Limb (tissue), 2 donors: ENCODE results near the gene RSAD1.
"Not testable (repeated sequence)": the region's sequence is repeated elsewhere in the genome, so short reads cannot be mapped to it uniquely, and the experiment has no call there.

Source experiments
- DNase-seq, 2 donors: peaks; one replicate each; pipeline ENCODE4 v3.0.0-alpha.2; 2016; ENCODE audit errors: extremely low spot score in 2 of 2

The RSAD1 gene

DNA sequence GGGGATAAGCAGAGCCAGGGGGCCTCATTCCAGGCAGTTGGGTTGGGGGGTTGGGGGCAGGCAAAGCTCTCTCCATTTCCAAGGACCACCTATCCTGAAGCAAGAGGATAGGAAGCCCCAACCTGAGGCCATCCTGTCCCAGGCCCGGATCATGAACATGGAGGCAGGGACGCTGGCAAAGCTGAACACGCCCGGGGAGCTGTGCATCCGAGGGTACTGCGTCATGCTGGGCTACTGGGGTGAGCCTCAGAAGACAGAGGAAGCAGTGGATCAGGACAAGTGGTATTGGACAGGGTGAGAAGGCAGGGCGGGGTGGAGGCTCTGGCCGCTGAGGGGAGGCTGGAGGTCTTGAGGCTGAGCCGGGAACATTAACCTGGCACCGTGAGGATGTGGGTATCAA is 6.4 kb upstream of the RSAD1 start:
- DNase-seq = no peak

DNA sequence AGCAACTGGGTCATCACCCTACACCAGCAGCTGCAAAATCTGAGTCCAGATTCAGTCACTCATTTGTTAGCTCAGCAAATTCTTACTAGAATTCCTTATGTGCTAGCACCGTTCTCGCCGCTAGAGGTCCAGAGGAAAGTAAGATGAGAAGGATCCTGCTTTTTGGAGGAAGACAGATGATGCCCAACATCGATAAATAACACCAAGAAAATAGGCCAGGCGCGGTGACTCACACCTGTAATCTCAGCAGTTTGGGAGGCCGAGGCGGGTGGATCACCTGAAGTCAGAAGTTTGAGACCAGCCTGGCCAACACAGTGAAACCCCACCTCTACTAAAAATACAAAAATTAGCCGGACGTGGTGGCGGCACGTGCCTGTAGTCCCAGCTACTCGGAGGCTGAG is 5.9 kb upstream of the RSAD1 start:
- DNase-seq = peak in 1 of 2 donors; percentile 51

DNA sequence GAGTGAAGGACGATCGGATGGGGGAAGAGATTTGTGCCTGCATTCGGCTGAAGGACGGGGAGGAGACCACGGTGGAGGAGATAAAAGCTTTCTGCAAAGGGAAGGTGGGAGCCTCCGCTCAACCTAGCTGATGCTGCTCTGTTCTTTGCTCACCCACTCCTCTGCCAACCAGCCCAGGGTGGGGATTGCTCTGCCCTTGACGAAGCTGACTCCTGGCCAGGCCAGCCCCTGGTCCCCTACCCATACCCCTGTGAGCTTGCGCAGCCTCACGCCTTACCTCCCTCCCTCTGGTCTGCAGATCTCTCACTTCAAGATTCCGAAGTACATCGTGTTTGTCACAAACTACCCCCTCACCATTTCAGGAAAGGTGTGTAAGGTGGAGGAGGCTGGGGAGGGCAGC is 4.8 kb upstream of the RSAD1 start:
- no peak for DNase-seq

DNA sequence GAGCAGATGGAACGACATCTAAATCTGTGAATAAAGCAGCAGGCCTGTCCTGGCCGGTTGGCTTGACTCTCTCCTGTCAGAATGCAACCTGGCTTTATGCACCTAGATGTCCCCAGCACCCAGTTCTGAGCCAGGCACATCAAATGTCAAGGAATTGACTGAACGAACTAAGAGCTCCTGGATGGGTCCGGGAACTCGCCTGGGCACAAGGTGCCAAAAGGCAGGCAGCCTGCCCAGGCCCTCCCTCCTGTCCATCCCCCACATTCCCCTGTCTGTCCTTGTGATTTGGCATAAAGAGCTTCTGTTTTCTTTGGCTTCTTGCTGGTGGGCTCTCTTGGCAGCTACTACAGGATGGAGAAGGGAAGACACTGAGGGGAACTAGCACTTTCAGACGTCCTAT is 4.1 kb upstream of the RSAD1 start:
- DNase-seq = no peak

DNA sequence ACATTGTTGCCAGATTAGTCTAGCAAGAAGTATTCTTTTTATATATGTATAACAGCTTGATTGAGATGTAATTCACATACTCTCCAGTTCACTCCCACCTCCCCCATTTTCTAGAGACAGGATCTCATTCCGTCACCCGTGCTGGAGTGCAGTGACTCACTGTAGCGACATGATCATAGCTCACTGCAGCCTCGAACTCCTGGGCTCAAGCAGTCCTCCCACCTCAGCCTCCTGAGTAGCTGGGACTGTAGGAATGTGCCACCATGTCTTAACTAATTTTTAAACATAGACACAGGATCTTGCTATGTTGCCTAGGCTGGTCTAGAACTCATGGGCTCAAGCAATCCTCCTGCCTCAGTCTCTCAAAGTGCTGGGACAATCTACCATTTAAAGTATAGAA is 3.3 kb upstream of the RSAD1 start:
- no peak for DNase-seq

DNA sequence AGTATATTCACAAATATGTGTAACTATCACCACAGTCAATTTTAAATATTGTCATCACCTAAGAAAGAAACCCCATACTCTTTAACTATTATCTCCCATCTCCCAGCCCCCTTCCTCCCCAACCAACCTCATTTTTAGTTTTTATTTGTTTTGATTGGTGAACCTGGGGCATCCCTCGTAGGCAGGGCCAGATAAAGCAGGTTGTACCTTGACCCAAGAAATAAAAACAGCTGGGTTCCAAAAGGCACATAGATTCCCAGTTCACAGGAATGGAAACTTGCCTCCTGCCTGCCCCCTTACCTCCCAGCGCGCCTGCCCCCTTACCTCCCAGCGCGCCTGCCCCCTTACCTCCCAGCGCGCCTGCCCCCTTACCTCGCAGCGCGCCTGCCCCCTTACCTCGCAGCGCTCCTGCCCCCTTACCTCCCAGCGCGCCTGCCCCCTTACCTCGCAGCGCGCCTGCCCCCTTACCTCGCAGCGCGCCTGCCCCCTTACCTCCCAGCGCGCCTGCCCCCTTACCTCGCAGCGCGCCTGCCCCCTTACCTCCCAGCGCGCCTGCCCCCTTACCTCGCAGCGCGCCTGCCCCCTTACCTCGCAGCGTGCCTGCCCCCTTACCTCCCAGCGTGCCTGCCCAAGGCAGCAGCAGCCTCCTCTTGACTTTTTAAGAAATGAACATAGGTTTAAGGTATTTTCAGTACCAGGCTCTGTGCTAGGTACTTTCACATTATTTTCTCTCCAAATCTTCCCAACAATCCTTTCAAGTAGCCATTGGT is 2.7 kb upstream of the RSAD1 start:
- DNase-seq = not testable (repeated sequence)

DNA sequence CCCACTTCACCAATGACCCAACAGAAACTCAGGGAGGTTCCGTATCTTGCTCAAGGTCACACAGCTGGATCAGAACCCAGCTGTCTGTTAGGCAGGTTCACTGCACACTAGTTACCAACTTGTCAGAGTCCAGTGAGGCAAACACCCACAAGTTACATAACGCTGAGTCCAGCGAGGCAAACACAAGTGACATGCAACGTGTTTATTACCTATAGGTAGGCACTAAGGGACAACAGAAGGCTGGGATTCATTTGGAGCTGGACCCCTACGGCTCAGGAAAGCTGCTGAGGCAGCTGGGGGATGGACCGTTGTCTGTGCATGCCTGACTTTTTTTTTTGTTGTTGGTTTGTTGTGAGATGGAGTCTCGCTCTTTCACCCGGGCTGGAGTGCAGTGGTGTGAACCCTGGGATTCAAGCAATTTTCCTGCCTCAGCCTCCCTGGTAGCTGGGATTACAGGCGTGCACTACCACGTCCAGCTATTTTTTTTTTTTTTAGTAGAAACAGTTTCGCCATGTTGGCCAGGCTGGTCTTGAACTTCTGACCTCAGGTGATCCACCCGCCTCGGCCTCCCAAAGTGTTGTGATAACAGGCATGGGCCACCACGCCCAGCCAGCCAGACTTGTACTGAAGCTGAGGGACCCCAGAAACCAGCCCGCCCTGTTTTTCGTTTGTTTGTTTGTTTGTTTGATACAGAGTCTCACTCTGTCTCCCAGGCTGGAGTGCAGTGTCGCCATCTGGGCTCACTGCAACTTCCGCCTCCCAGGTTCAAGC is 1.9 kb upstream of the RSAD1 start:
- no peak for DNase-seq

DNA sequence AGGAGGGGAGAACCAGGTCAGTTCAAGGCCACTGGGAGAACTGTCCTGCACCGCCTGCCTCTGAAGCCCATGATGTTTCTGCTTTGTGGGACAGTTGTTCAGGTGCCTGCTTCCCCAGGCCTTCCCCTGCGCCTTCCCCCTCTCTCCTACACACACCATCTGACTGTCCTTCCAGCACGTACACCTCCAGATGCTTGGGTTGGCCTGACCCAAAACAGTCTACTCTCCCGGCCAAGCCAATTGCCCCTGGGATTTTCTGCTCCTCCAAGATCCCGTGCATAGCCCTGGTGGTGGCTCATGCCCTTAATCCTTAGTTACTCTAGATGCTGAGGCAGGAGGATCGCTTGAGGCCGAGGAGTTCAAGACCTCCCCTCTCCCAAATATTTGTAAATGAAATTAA is 684 bp upstream of the RSAD1 start:
- no peak for DNase-seq

DNA sequence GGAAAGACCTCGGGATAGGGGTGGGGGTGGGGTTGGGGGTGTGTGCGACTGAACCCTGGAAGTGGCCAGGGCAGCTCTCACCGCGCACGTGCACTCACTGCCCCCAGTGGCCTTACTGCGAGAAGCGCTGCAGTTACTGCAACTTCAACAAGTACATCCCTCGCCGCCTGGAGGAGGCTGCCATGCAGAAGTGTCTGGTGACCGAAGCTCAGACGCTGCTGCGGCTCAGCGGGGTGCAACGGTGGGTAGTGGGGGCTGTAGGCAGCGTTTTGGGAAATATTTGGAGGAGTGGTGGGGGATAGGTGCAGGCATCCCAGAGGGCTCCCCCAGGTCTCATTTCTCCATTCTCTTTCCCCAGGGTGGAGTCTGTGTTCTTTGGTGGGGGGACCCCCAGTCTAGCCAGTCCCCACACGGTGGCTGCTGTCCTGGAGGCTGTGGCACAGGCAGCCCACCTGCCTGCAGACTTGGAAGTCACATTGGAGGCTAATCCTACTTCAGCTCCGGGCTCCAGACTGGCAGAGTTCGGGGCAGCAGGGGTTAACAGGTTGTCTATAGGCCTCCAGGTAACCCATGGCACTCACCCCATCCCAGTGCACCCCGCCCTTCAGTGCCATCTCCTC is 972 bp downstream of the RSAD1 start:
- DNase-seq = peak; percentile 59 to 82

DNA sequence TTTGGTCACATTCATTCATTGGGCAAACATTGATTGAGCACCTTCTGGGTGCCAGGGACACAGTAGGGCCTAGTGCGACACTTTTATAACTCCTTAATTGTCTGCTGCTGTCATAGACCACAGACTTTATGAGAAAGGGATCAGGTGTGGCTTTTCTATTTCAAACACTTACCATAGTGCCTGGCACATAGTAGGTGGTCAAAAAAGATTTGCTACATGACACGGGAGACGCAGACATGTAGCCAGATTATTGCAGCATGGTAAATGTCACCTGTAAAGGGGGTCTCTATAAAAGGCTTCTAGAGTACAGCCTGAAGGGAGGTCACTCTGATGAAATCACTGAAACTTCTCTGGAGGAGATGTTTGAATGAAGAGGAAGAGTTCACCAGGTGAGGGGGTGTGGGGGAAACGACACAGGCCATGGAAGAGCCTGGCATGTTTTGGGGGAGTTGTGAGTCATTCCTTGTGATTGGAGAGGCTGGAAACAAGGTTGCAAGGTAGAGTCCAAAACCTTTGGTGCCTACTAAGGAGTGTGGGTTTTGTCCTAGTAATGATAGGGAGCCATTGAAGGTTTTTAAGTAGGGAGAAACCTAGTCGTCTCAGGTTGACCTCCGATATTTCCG is 1.6 kb downstream of the RSAD1 start:
- DNase-seq = no peak

DNA sequence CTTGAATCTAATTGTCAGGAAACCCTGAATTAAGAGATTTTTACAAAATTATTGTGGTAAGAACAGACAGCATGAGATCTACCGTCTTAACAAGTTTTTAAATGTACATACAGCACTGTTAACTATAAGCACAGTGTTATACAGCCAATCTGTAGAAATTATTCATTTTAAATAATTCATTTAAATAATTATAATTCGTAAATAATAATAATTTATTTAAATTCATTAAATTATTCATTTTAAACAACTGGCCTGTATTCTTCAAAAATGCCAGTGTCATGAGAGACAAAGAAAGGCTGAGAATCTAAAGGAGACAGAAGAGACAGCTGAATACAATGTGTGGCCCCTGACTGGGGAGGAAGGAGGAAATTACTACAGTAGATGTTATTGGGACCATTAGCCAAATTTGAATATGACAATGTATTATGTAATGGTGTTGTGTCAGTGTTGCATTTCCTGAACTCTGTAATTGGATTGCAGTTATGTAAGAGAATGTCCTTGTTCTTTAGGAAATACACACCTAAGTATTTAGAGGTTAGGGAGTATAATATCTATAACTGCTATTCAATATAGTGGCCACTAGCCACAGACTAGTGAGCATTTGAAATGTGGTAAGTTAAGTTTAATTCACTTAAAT is 2.3 kb downstream of the RSAD1 start:
- DNase-seq = no peak

DNA sequence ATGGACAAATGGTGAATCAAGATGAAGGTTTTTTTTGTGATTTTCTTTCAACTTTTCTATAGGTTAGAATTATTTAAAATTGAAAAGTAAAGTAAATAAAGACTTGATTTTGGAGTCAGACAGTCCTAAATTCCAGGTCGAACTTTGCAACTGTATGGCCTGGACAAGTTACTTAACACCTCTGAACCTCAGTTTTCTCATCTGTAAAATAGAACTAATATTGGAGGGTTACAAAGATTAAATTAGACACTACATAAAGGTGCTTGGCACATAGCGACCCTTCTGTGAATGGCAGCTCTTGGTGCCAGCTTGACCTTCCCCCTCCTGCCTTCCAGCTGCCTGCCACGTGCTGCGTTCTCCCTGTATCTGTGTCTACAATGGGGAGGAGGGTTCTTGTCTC is 3.0 kb downstream of the RSAD1 start:
- DNase-seq = no peak

DNA sequence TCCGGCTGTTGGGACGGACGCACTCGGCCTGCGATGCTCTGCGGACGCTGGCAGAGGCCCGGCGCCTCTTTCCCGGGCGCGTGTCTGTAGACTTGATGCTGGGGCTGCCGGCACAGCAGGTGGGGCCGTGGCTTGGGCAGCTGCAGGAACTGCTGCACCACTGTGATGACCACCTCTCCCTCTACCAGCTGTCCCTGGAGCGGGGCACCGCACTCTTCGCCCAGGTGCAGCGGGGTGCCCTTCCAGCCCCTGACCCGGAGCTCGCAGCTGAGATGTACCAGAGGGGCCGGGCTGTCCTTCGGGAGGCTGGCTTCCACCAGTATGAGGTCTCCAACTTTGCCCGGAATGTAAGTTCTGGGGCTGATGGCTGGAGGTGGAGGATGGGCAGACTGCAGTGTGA is 3.5 kb downstream of the RSAD1 start:
- DNase-seq = no peak

DNA sequence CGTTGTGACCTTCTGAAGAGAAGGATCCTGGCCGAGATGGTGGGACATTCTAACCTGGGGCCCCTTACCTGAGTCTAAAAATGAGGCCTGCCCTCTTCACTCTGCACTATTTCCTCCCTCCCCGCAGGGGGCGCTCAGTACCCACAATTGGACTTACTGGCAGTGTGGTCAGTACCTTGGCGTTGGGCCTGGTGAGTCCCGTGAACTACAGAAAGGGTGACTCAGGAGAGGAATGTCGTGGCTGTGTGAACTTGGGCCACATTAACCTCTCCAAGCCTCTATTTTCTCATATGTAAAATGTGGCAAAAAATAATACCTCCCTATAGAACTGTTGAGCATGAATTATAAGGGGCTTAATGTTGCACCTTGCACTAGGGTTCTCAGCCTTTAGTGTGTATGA is 3.9 kb downstream of the RSAD1 start:
- DNase-seq = peak; percentile 70 to 87

DNA sequence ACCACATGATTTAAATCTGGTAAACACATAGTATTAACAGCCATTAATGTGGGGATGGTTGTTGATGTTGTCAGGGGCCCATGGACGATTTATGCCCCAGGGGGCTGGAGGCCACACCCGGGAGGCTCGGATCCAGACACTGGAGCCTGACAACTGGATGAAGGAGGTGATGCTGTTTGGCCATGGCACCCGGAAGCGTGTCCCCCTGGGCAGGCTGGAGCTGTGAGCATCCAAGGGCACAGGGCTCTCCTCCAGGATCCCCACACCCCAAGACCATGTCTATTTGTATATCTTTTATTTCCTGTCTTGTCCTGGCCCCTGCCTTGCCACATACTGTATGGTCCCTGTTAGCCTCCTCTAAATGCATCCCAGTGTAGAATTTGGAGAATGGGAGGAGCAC is 4.6 kb downstream of the RSAD1 start:
- DNase-seq = peak in 1 of 2 donors; percentile 25

DNA sequence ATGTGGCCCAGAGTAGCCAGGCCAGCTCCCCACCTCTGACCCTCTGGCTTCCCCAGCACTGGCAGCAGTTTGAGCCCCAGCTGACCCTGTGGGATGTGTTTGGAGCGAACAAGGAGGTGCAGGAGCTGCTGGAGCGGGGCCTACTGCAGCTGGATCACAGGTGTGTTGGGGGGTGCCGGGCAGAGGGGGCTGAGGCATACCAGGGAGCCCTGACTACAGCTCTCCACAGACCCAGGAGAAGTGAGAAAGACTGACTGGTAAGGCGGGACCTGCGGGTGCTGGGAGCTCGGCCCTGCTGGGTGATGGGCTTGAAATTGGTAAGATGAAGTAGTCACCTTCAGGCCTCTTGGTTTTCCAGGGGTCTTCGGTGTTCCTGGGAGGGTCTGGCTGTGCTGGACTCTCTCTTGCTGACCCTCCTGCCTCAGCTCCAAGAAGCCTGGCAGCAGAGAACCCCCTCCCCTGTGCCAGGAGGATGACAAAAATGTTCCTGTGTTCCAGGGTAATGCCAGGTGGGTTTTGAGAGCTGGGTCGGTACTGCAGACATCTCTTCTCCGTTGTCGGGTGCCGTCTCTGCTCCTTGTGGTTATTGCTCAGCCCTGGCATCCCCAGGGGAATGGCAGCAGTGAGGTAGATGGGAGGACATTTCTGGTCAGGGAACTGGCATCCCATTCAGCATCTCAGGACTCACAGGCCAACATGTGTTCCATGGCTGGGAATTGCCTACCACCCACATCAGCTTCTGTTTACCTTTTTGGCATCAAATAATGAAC is 5.9 kb downstream of the RSAD1 start:
- no peak for DNase-seq

DNA sequence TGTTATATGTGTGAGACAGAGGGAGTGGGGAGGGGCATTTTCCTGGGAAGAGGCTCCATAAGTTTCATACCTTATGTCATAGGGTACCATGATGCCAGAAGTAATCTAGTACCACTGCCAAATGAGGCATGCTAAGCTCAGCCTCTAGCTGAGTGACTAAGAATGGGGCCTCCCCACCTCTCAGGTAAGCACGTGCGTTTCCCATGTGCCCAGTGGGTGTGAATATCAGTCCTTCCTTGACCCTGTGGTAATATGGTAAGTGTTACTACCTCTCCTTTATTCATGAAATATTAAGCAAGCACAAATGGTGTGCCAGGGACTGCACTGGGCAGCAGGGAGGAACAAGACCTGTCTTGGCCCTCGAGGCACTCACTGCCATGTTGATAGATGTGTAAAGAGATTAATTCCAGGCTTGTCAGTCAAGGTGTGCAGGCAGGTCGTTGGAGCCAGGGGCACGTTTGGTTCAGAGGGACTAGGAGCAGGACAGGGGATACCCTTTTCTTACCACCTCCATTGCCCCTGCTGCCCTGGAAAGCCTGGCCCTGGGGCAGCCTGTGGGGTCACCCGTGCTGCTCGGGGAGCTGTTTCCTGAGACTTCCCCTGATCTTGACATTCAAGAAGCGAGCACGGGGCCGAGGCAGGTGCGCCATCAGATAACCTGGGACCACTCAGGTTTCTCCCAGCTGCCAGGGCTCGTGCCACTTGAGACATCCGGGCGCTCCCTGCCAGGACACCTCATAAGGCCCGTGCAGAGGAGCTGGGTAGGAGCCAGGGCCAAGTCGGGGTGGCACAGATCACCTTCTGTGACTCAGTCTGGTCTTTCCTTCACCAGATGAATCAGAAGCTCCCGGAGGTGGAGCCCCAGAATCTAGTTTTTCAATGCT is 8.8 kb downstream of the RSAD1 start:
- DNase-seq = no peak

DNA sequence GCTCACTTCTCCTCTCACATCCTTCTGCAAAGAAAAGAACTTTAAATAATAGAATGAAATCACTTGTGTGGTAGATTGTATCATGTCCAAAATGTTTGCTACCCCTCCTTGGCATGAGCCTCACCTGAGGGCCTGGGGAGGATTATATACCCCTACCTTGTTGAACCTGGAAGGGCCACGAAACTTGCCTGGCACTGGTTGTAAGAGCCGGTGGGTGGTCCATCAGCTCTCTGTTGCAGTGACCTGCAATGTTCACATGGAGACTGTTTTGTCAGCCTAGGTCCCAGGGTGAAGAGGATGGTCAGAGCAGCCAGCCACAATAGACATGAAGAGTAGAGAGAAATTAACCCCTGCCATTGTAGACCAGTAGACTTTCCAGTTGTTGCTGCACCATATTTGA is 10.2 kb downstream of the RSAD1 start:
- no peak for DNase-seq

DNA sequence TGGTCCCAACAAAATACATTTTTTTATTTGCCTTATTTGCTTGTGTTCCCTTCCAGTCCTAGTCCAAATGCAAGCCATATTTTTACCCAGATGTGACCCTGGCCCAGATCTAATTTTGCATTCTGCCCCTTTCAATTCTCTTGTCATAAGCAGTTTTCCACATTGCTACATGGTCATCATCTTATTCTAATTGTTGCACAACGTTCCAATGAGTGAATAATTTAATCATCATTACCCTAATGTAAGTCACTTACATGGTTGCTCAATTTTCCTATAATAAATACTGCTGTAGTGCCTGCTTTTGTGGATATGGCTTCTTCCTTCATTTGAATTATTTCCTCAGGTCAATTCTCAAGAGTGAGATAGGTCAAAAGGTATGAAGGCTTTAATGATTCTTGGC is 12.8 kb downstream of the RSAD1 start:
- no peak for DNase-seq

DNA sequence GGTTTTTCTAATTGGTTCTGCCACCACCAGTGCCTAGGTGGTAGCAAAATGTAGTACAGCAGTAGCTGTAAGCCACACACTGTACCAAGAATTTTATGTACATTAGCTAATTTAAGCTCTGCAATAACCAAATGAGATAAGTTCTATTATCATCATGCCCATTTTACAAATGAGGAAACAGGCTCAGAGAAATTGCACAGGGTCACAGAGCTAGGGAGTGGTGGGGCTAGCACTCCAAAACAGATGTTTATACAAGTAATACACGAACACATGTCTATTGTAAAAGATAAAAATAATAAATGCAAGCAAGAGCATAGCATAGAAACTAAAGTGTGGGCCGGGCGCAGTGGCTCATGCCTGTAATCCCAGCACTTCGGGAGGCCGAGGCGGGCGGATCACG is 13.6 kb downstream of the RSAD1 start:
- DNase-seq = no peak
